ENCODE measurements around the gene PIK3C2A. TPM values are rescaled to one million over a fixed set of nuclear protein-coding genes. Genes with fewer than 3 reads are reported as not detected.

The PIK3C2A gene
- total and polyA plus RNA-seq, 4 experiments from 2014 or later = 2.4 to 40.4 (median 19.5) TPM

GRCh38 chr11:17186932-17187692, 20.7 kb downstream of the PIK3C2A start:
- Mint-ChIP-seq H3K27ac (peak overlapping the region in 1 of 7 donors; percentile 10), H3K4me1 (peaks cover 11 to 18% (median 13%) of the 10 kb centered on the region in 4 donors), H3K4me3 (no peak overlapping the region), H3K36me3 (peaks cover 15 to 18% of the 10 kb centered on the region in 2 donors), H3K9me3 (peaks cover 0 to 2% (median 0%) of the 10 kb centered on the region in 8 donors), H3K27me3 (no peaks in the 10 kb centered on the region)
- Histone ChIP-seq H3K36me3 (ENCODE audit: insufficient read depth, low read length) (no peaks in the 10 kb centered on the region), H3K4me3 (ENCODE audit: low read length in 2 of 2) (no peak overlapping the region), H3K27ac (ENCODE audit: low read depth, low read length) (no peak overlapping the region), H3K27me3 (ENCODE audit: insufficient read depth, low read length) (no peaks in the 10 kb centered on the region), H3K9me3 (ENCODE audit: control insufficient read depth in 1 of 2, low read length in 2 of 2) (no peaks in the 10 kb centered on the region), H3K4me1 (ENCODE audit: insufficient read depth, low read length) (no peaks in the 10 kb centered on the region)
- ChIA-PET CTCF (ENCODE audit: partially characterized antibody) (no interaction called here), POLR2A (ENCODE audit: partially characterized antibody) (no interaction called here)
- no peak for DNase-seq
- intact Hi-C loops (cut with micrococcal nuclease) = no loop called here

GRCh38 chr11:17185938-17186337, 21.8 kb downstream of the PIK3C2A start:
- ChIA-PET POLR2A (ENCODE audit: partially characterized antibody) (no interaction called here), CTCF (ENCODE audit: partially characterized antibody) (no interaction called here)
- Histone ChIP-seq H3K4me1 (ENCODE audit: insufficient read depth, low read length) (no peaks in the 10 kb centered on the region), H3K9me3 (ENCODE audit: control insufficient read depth in 1 of 2, low read length in 2 of 2) (no peaks in the 10 kb centered on the region), H3K36me3 (ENCODE audit: insufficient read depth, low read length) (no peaks in the 10 kb centered on the region), H3K27me3 (ENCODE audit: insufficient read depth, low read length) (no peaks in the 10 kb centered on the region), H3K27ac (ENCODE audit: low read depth, low read length) (no peak overlapping the region), H3K4me3 (ENCODE audit: low read length in 2 of 2) (no peak overlapping the region)
- Mint-ChIP-seq H3K4me1 (peaks cover 11 to 20% (median 13%) of the 10 kb centered on the region in 4 donors), H3K27ac (peak overlapping the region in 2 of 7 donors; percentile 33 to 84), H3K4me3 (no peak overlapping the region), H3K9me3 (peaks cover 0 to 2% (median 0%) of the 10 kb centered on the region in 8 donors), H3K27me3 (no peaks in the 10 kb centered on the region), H3K36me3 (peaks cover 16 to 18% of the 10 kb centered on the region in 2 donors)
- DNase-seq = no peak
- intact Hi-C loops (cut with micrococcal nuclease) = no loop called here

GRCh38 chr11:17184882-17185587, 22.8 kb downstream of the PIK3C2A start:
- no peak for DNase-seq
- Mint-ChIP-seq H3K27me3 (no peaks in the 10 kb centered on the region), H3K9me3 (peaks cover 0 to 2% (median 0%) of the 10 kb centered on the region in 8 donors), H3K4me3 (no peak overlapping the region), H3K27ac (peak overlapping the region in 1 of 7 donors; percentile 46), H3K36me3 (peaks cover 15 to 17% of the 10 kb centered on the region in 2 donors), H3K4me1 (peaks cover 9 to 19% (median 14%) of the 10 kb centered on the region in 4 donors)
- H3K36me3 ChIP-seq (ENCODE audit: insufficient read depth, low read length) = no peaks in the 10 kb centered on the region
- ChIA-PET CTCF (ENCODE audit: partially characterized antibody) (interaction anchor here (0.9 kb wide), 1 partner anchor 323 kb away, joined by 3 read pairs; no protein-coding TSS in a partner anchor), POLR2A (ENCODE audit: partially characterized antibody) (no interaction called here)
- H3K27me3 ChIP-seq (ENCODE audit: insufficient read depth, low read length) = no peaks in the 10 kb centered on the region
- H3K4me3 ChIP-seq (ENCODE audit: low read length in 2 of 2) = no peak overlapping the region
- intact Hi-C loops (cut with micrococcal nuclease) = no loop called here
- H3K4me1 ChIP-seq (ENCODE audit: insufficient read depth, low read length) = no peaks in the 10 kb centered on the region
- no peak overlapping the region for H3K27ac ChIP-seq (ENCODE audit: low read depth, low read length)
- no peaks in the 10 kb centered on the region for H3K9me3 ChIP-seq (ENCODE audit: control insufficient read depth in 1 of 2, low read length in 2 of 2)

- no peaks in the 10 kb centered on the region for H3K27me3 Mint-ChIP-seq
- Histone ChIP-seq H3K4me3 (ENCODE audit: low read length in 2 of 2) (no peak overlapping the region), H3K4me1 (ENCODE audit: insufficient read depth, low read length) (no peaks in the 10 kb centered on the region), H3K27me3 (ENCODE audit: insufficient read depth, low read length) (no peaks in the 10 kb centered on the region), H3K9me3 (ENCODE audit: control insufficient read depth in 1 of 2, low read length in 2 of 2) (no peaks in the 10 kb centered on the region), H3K27ac (ENCODE audit: low read depth, low read length) (no peak overlapping the region), H3K36me3 (ENCODE audit: insufficient read depth, low read length) (no peaks in the 10 kb centered on the region)
- POLR2A ChIA-PET (ENCODE audit: partially characterized antibody) = interaction anchor here (0.6 kb wide), 1 partner anchor 117 kb away, joined by 3 read pairs; no protein-coding TSS in a partner anchor
- H3K4me3 Mint-ChIP-seq = no peak overlapping the region
- H3K36me3 Mint-ChIP-seq = peaks cover 15 to 21% of the 10 kb centered on the region in 2 donors
- peaks cover 9 to 18% (median 14%) of the 10 kb centered on the region in 4 donors for H3K4me1 Mint-ChIP-seq
- peaks cover 0 to 2% (median 0%) of the 10 kb centered on the region in 8 donors for H3K9me3 Mint-ChIP-seq
- CTCF ChIA-PET (ENCODE audit: partially characterized antibody) = no interaction called here
- intact Hi-C loops (cut with micrococcal nuclease) = no loop called here
- DNase-seq = no peak
- peak overlapping the region in 1 of 7 donors; percentile 72 for H3K27ac Mint-ChIP-seq
Measured at GRCh38 chr11:17183836-17184235, 23.9 kb downstream of the PIK3C2A start.

- Histone ChIP-seq H3K4me1 (ENCODE audit: insufficient read depth, low read length) (no peaks in the 10 kb centered on the region), H3K9me3 (ENCODE audit: control insufficient read depth in 1 of 2, low read length in 2 of 2) (no peaks in the 10 kb centered on the region), H3K36me3 (ENCODE audit: insufficient read depth, low read length) (no peaks in the 10 kb centered on the region), H3K4me3 (ENCODE audit: low read length in 2 of 2) (no peak overlapping the region), H3K27me3 (ENCODE audit: insufficient read depth, low read length) (no peaks in the 10 kb centered on the region), H3K27ac (ENCODE audit: low read depth, low read length) (no peak overlapping the region)
- intact Hi-C loops (cut with micrococcal nuclease) = no loop called here
- H3K36me3 Mint-ChIP-seq = peaks cover 11 to 14% of the 10 kb centered on the region in 2 donors
- ChIA-PET CTCF (ENCODE audit: partially characterized antibody) (interaction anchor here (0.6 kb wide), 1 partner anchor 209 kb away, joined by 5 read pairs; no protein-coding TSS in a partner anchor), POLR2A (ENCODE audit: partially characterized antibody) (no interaction called here)
- H3K4me1 Mint-ChIP-seq = peaks cover 0 to 9% (median 4%) of the 10 kb centered on the region in 4 donors
- H3K27me3 Mint-ChIP-seq = no peaks in the 10 kb centered on the region
- DNase-seq = no peak
- H3K9me3 Mint-ChIP-seq = no peaks in the 10 kb centered on the region
- no peak overlapping the region for H3K4me3 Mint-ChIP-seq
- H3K27ac Mint-ChIP-seq = no peak overlapping the region
Measured at GRCh38 chr11:17179970-17180369, 27.8 kb downstream of the PIK3C2A start.

DNA sequence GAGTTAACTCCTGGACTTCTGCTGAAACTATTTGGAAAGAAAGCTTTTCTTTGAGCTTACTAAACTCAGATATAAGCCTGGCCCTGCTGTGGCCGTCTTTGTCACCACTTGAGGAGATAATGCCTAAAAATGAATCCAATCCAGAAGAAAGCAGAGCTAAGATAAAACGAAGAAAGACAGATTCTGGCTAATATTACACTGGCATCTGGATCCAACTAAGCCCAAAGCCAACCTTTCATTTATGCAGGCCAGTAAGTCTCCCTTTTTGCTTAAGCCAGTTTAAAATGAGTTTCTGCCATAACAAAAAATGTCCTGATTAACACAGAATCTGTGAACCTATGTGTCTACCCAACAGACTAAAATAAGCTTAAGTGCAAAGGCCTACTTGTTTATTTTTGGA, 34.5 kb downstream of the PIK3C2A start:
- ChIA-PET CTCF (ENCODE audit: partially characterized antibody) (interaction anchor here (0.8 to 1.6 kb wide), 2 partner anchors 12 to 16 kb away, joined by 3 read pairs; no protein-coding TSS in a partner anchor), POLR2A (ENCODE audit: partially characterized antibody) (no interaction called here)
- Mint-ChIP-seq H3K36me3 (peaks cover 20 to 25% of the 10 kb centered on the region in 2 donors), H3K27ac (no peak overlapping the region), H3K4me3 (no peak overlapping the region), H3K9me3 (no peaks in the 10 kb centered on the region), H3K27me3 (no peaks in the 10 kb centered on the region), H3K4me1 (peaks cover 9 to 16% (median 11%) of the 10 kb centered on the region in 4 donors)
- Histone ChIP-seq H3K27me3 (ENCODE audit: insufficient read depth, low read length) (no peaks in the 10 kb centered on the region), H3K36me3 (ENCODE audit: insufficient read depth, low read length) (peaks cover 6% of the 10 kb centered on the region), H3K4me3 (ENCODE audit: low read length in 2 of 2) (no peak overlapping the region), H3K9me3 (ENCODE audit: control insufficient read depth in 1 of 2, low read length in 2 of 2) (no peaks in the 10 kb centered on the region), H3K4me1 (ENCODE audit: insufficient read depth, low read length) (no peaks in the 10 kb centered on the region), H3K27ac (ENCODE audit: low read depth, low read length) (no peak overlapping the region)
- intact Hi-C loops (cut with micrococcal nuclease) = no loop called here
- DNase-seq = no peak

DNA sequence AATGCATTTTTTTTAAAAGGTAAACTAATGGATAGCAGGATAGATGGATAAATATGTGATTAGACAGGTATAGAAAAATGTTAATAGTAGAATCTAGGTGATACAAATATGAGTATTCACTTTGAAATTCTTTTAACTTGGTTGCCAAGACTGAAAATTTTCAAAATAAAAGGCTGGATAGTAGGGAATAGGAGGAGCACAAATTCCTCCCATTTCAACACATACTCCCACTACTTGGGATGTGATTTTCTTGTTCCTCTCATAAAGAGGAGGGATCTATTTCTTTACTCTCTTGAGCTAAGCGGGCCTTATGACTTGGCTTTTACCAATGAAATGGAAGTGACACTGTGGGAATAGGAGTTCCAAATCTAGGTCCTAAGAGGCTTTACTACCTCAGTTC, 35.9 kb downstream of the PIK3C2A start:
- CTCF ChIA-PET (ENCODE audit: partially characterized antibody) = no interaction called here
- intact Hi-C loops (cut with micrococcal nuclease) = no loop called here
- POLR2A ChIA-PET (ENCODE audit: partially characterized antibody) = no interaction called here
- Histone ChIP-seq H3K27ac (ENCODE audit: low read depth, low read length) (no peak overlapping the region), H3K4me3 (ENCODE audit: low read length in 2 of 2) (no peak overlapping the region), H3K27me3 (ENCODE audit: insufficient read depth, low read length) (no peaks in the 10 kb centered on the region), H3K9me3 (ENCODE audit: control insufficient read depth in 1 of 2, low read length in 2 of 2) (no peaks in the 10 kb centered on the region), H3K4me1 (ENCODE audit: insufficient read depth, low read length) (no peaks in the 10 kb centered on the region), H3K36me3 (ENCODE audit: insufficient read depth, low read length) (peaks cover 6% of the 10 kb centered on the region)
- Mint-ChIP-seq H3K36me3 (peaks cover 25 to 27% of the 10 kb centered on the region in 2 donors), H3K27me3 (no peaks in the 10 kb centered on the region), H3K4me1 (peaks cover 10 to 13% (median 11%) of the 10 kb centered on the region in 4 donors), H3K4me3 (no peak overlapping the region), H3K27ac (peak overlapping the region in 1 of 7 donors; percentile 59), H3K9me3 (no peaks in the 10 kb centered on the region)
- no peak for DNase-seq

Data from CD4-positive, alpha-beta memory T cell (primary cell).